Trophoblast cell (in vitro differentiated cells and primary cell): ENCODE data around the gene ATG4C.
A peak's percentile ranks its signal among the peaks of the same experiment; 100 is the strongest.
"Not testable (repeated sequence)": the region's sequence is repeated elsewhere in the genome, so short reads cannot be mapped to it uniquely, and the experiment has no call there.

Experiments
- DNase-seq, 2 donors: peaks; one replicate each; pipeline ENCODE4 v3.0.0-alpha.2; 2016
- H2AFZ ChIP-seq: 2 replicates; pipeline ENCODE4 v1.6.1; 2013; ENCODE audit warnings: low read length, moderate library complexity, mild to moderate bottlenecking; ENCODE audit not compliant: insufficient read depth, poor library complexity
- H2AK5ac ChIP-seq: 2 replicates; pipeline ENCODE4 v1.6.1; 2013; ENCODE audit warnings: mild to moderate bottlenecking, low read length
- H2BK120ac ChIP-seq: 2 replicates; pipeline ENCODE4 v1.6.1; 2013; ENCODE audit warnings: low read length, mild to moderate bottlenecking, moderate library complexity; ENCODE audit not compliant: insufficient read depth, poor library complexity
- H2BK12ac ChIP-seq: 2 replicates; pipeline ENCODE4 v1.6.1; 2013; ENCODE audit warnings: mild to moderate bottlenecking, low read length, moderate library complexity
- H2BK5ac ChIP-seq: 2 replicates; pipeline ENCODE4 v1.6.1; 2013; ENCODE audit warnings: low read length, low read depth, moderate library complexity, mild to moderate bottlenecking; ENCODE audit not compliant: poor library complexity
- H3K14ac ChIP-seq: 2 replicates; pipeline ENCODE4 v1.6.1; 2013; ENCODE audit warnings: mild to moderate bottlenecking, low read length
- H3K18ac ChIP-seq: 2 replicates; pipeline ENCODE4 v1.6.1; 2013; ENCODE audit warnings: mild to moderate bottlenecking, low read length
- H3K23ac ChIP-seq: 2 replicates; pipeline ENCODE4 v1.6.1; 2013; ENCODE audit warnings: low read length
- H3K27ac ChIP-seq: 2 replicates; pipeline ENCODE4 v1.5.1; 2013; ENCODE audit warnings: low read depth, mild to moderate bottlenecking, inconsistent platforms, low read length, moderate library complexity
- H3K27me3 ChIP-seq: 2 replicates; pipeline ENCODE4 v1.6.1; 2013; ENCODE audit warnings: inconsistent platforms, mild to moderate bottlenecking, low read length, moderate library complexity; ENCODE audit not compliant: insufficient read depth
- H3K36me3 ChIP-seq, 2 experiments: 1 replicate in 1 of 2; 2 replicates in 1 of 2; pipeline ENCODE4 v1.6.1; 2013; ENCODE audit warnings: low read length in 2 of 2, mild to moderate bottlenecking in 2 of 2, moderate library complexity in 1 of 2; ENCODE audit not compliant: insufficient read depth in 2 of 2, control insufficient read depth in 1 of 2
- H3K4ac ChIP-seq: 2 replicates; pipeline ENCODE4 v1.6.1; 2013; ENCODE audit warnings: low read depth, mild to moderate bottlenecking, low read length, moderate library complexity
- H3K4me1 ChIP-seq, 2 experiments: 1 replicate in 1 of 2; 2 replicates in 1 of 2; pipeline ENCODE4 v1.6.1; 2013; ENCODE audit warnings: low read length in 2 of 2, mild to moderate bottlenecking in 2 of 2, moderate library complexity in 1 of 2; ENCODE audit not compliant: insufficient read depth in 2 of 2, control insufficient read depth in 1 of 2
- H3K4me2 ChIP-seq: 2 replicates; pipeline ENCODE4 v1.6.1; 2013; ENCODE audit warnings: inconsistent platforms, mild to moderate bottlenecking, low read length, moderate library complexity
- H3K4me3 ChIP-seq: 2 replicates; pipeline ENCODE4 v1.5.1; 2013; ENCODE audit warnings: mild to moderate bottlenecking, low read depth, low read length, inconsistent platforms
- H3K79me1 ChIP-seq: one replicate; pipeline ENCODE4 v1.6.1; 2013; ENCODE audit warnings: low read length
- H3K79me2 ChIP-seq: 2 replicates; pipeline ENCODE4 v1.6.1; 2013; ENCODE audit warnings: low read length, mild to moderate bottlenecking; ENCODE audit not compliant: control insufficient read depth, insufficient read depth, poor library complexity
- H3K9ac ChIP-seq: 2 replicates; pipeline ENCODE4 v1.6.1; 2013; ENCODE audit warnings: mild to moderate bottlenecking, low read length
- H3K9me3 ChIP-seq: 2 replicates; pipeline ENCODE4 v1.6.1; 2013; ENCODE audit warnings: low read depth, mild to moderate bottlenecking, control low read depth, inconsistent platforms, low read length; ENCODE audit not compliant: insufficient read depth
- H4K12ac ChIP-seq: 2 replicates; pipeline ENCODE4 v1.6.1; 2013; ENCODE audit warnings: low read depth, mild to moderate bottlenecking, low read length, moderate library complexity
- H4K8ac ChIP-seq: 2 replicates; pipeline ENCODE4 v1.6.1; 2013; ENCODE audit warnings: low read depth, mild to moderate bottlenecking, low read length, moderate library complexity
- H4K91ac ChIP-seq: one replicate; pipeline ENCODE4 v1.6.1; 2013; ENCODE audit warnings: low read depth, mild to moderate bottlenecking, low read length, moderate library complexity
- WGBS: extraction: QIAGEN DNeasy Blood & Tissue Kit; methylation state at CpG from one replicate; pipeline ENCODE4 v1.1.7; 2013; ENCODE audit warnings: missing lambda C conversion rate; ENCODE audit not compliant: insufficient read length, insufficient coverage; ENCODE audit errors: extremely low coverage; 5-methylcytosine and 5-hydroxymethylcytosine counted together

The ATG4C gene

GRCh38 chr1:62781841-62782543 is 1.9 kb upstream of the ATG4C start:
- Histone ChIP-seq H2AFZ (no peak overlapping the region), H4K91ac (no peak overlapping the region), H4K8ac (no peak overlapping the region), H3K4me3 (no peak overlapping the region), H3K27ac (no peak overlapping the region), H3K79me2 (peaks cover 3% of the 10 kb centered on the region), H3K18ac (no peak overlapping the region), H3K23ac (no peak overlapping the region), H3K9ac (no peak overlapping the region), H3K4me2 (no peak overlapping the region), H3K9me3 (no peaks in the 10 kb centered on the region), H2BK120ac (no peak overlapping the region), H3K36me3 (no peaks in the 10 kb centered on the region), H4K12ac (no peak overlapping the region), H3K27me3 (no peaks in the 10 kb centered on the region), H2BK5ac (no peak overlapping the region), H2AK5ac (no peak overlapping the region), H3K4me1 (peaks cover 4 to 7% of the 10 kb centered on the region in 2 experiments), H3K14ac (no peak overlapping the region), H3K79me1 (peaks cover 14% of the 10 kb centered on the region), H3K4ac (no peak overlapping the region), H2BK12ac (no peak overlapping the region)
- no CpG with 5 or more reads among the region's 3 CpGs for WGBS
- DNase-seq = peak in 1 of 2 donors; percentile 59

DNA sequence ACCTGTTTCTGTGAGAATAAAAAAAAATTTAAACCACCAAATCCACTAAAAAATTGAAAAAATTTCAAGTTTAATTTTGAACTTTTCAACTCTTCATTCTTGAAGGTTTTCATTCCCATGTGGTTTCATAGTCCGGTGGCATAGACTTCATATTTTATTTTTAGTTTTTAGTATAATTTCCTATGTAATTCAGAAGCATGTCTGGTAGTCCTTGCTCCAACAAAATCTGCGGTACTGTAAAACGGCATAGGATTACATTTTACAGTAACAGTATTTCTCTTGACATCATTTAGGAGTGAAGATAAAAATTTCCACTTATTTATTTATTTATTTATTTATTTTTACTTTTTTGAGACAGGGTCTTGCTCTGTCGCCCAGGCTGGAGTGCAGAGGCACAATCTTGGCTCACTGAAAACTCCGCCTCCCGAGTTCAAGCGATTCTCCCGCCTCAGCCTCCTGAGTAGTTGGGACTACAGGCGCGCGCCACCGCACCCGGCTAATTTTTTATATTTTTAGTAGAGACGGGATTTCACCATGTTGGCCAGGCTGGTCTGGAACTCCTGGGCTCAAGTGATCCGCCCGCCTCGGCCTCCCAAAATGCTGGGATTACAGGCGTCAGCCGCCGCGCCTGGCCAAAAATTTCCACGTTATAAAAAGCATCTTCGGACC is 1.3 kb upstream of the ATG4C start:
- H3K9me3 ChIP-seq, H3K14ac ChIP-seq, H3K27ac ChIP-seq, H2BK5ac ChIP-seq, H3K4ac ChIP-seq, H3K36me3 ChIP-seq, H4K91ac ChIP-seq, H3K27me3 ChIP-seq, H4K12ac ChIP-seq, H3K9ac ChIP-seq, H3K4me3 ChIP-seq, H2AFZ ChIP-seq, H3K18ac ChIP-seq, H2AK5ac ChIP-seq, H2BK120ac ChIP-seq, H3K79me2 ChIP-seq, H2BK12ac ChIP-seq, H3K4me2 ChIP-seq, H3K23ac ChIP-seq, H4K8ac ChIP-seq, H3K4me1 ChIP-seq: not testable (repeated sequence)
- DNase-seq = peak in 1 of 2 donors; percentile 41
- WGBS = no CpG with 5 or more reads among the region's 23 CpGs
- H3K79me1 ChIP-seq = peaks cover 12% of the 10 kb centered on the region

DNA sequence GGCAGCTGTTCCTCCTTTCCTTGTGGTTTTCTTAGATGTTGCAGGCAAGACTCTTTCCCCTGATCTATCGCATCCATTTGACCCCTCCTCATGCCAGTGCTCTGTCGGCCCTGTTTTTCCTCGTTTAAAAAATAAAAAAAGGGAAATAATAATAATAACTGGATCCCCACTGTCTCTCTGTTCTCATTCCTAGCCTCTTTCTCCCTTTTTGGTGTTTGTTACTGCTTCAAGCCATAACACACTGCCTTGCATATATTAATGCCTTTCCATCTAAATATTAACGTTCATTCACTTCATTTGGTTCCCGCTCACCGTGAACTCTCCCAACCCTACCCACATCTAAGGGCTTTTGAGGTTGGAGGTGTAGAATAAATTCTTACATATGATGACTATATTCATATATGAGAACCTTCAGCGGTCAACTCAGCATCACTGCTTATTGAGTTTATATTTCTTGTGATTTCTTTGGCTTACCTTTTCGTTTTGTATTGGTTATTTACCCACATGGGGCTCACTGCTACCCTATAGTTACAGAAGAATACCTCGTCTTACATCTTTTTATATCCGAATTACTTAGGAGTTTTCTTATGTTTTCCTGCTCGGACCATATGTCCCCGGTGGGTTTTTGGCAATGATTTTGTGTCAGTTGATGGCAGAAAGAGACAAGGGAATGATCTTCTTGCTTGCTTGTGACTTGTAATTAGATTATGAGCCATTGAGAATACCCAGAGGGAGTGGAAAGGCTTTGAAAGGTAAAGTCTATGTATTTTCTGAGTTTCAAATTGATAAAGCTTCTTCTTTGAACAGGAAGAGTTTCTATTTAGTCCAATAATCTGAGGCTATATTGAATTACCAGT is 805 bp downstream of the ATG4C start:
- no peak overlapping the region for H3K23ac ChIP-seq
- no peaks in the 10 kb centered on the region for H3K4me1 ChIP-seq
- peak overlapping the region; percentile 55 for H4K12ac ChIP-seq
- no peak overlapping the region for H3K18ac ChIP-seq
- H4K91ac ChIP-seq = no peak overlapping the region
- peak overlapping the region; percentile 77 for H2AFZ ChIP-seq
- DNase-seq = no peak
- H3K27me3 ChIP-seq = no peaks in the 10 kb centered on the region
- no peak overlapping the region for H2BK120ac ChIP-seq
- no peak overlapping the region for H2AK5ac ChIP-seq
- WGBS = no CpG with 5 or more reads among the region's 12 CpGs
- no peaks in the 10 kb centered on the region for H3K36me3 ChIP-seq
- peaks cover 6% of the 10 kb centered on the region for H3K79me1 ChIP-seq
- H3K9ac ChIP-seq = peak overlapping the region; percentile 66
- no peak overlapping the region for H2BK5ac ChIP-seq
- peak overlapping the region; percentile 91 for H3K4me3 ChIP-seq
- peak overlapping the region; percentile 85 for H4K8ac ChIP-seq
- peaks cover 2% of the 10 kb centered on the region for H3K79me2 ChIP-seq
- H3K9me3 ChIP-seq = no peaks in the 10 kb centered on the region
- peak overlapping the region; percentile 37 for H3K14ac ChIP-seq
- peak overlapping the region; percentile 66 for H3K4me2 ChIP-seq
- no peak overlapping the region for H2BK12ac ChIP-seq
- H3K27ac ChIP-seq = no peak overlapping the region
- no peak overlapping the region for H3K4ac ChIP-seq

DNA sequence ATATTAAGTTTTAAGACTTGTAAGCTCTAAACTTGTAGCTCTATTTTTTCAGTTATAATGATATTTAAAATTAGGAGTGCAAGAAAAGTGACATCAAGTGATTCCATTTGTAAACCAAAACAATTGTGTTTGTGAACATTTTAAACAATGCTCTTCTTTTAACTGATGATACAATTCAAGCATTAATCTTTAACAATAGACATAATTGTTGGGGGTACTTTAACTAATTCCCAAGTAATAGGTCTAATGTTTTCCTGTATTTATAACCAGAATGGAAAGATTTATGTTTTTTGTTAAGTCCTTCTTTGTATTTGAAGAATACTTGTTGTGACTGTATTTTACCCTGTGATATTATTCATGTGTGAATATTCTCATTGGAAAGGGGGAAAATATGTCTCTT is 6.8 kb downstream of the ATG4C start:
- H3K18ac ChIP-seq = no peak overlapping the region
- H2AK5ac ChIP-seq = no peak overlapping the region
- no peak overlapping the region for H4K12ac ChIP-seq
- no peak overlapping the region for H3K9ac ChIP-seq
- no peaks in the 10 kb centered on the region for H3K79me2 ChIP-seq
- H3K36me3 ChIP-seq = no peaks in the 10 kb centered on the region
- no peak overlapping the region for H4K8ac ChIP-seq
- H3K4ac ChIP-seq = no peak overlapping the region
- no peak overlapping the region for H3K4me2 ChIP-seq
- no peaks in the 10 kb centered on the region for H3K4me1 ChIP-seq
- no peak overlapping the region for H2BK120ac ChIP-seq
- H2BK12ac ChIP-seq = no peak overlapping the region
- no peak overlapping the region for H3K27ac ChIP-seq
- no peaks in the 10 kb centered on the region for H3K79me1 ChIP-seq
- no peaks in the 10 kb centered on the region for H3K9me3 ChIP-seq
- no peak overlapping the region for H3K23ac ChIP-seq
- H2BK5ac ChIP-seq = no peak overlapping the region
- no peak overlapping the region for H4K91ac ChIP-seq
- H2AFZ ChIP-seq = no peak overlapping the region
- H3K14ac ChIP-seq = no peak overlapping the region
- H3K4me3 ChIP-seq = no peak overlapping the region
- H3K27me3 ChIP-seq = no peaks in the 10 kb centered on the region
- no peak for DNase-seq
